Measurements from ENCODE around the gene PPP1R18.
A peak's percentile ranks its signal among the peaks of the same experiment; 100 is the strongest.
"Not testable (repeated sequence)": the region's sequence is repeated elsewhere in the genome, so short reads cannot be mapped to it uniquely, and the experiment has no call there.

The PPP1R18 gene

DNA sequence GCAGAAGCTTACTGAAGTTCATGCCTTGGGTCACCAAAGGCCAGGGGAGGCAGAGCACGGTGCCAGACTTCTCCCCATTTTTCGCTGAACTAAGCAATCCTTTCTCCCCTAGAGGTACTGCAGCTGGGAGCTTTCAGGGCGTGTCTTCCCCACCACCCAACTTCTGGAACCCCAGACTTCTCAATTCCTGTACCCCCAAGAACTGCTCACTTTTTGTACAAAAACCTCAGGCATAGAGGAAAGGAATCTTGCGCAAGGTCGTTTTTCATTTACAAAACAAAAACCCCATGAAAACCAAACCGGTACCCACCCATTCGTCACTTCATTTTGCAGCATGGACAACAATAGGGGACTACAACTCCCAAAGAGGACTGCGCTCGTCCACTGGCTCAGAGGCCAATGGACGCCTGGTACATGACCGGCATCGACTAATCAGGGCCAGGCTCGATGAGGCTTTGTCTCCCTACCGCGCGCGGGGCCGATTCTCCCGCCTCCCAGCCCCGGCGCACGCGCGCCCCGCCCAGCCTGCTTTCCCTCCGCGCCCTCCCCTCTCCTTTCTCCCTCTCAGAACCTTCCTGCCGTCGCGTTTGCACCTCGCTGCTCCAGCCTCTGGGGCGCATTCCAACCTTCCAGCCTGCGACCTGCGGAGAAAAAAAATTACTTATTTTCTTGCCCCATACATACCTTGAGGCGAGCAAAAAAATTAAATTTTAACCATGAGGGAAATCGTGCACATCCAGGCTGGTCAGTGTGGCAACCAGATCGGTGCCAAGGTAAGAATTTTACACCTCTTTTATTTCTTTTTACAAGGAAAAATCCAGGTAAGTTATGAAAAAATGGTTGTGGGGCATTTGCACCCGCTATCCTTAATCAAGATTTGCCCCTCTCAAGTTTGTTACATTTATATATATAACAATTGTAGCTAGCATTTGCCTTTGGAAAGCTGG, 33.6 kb upstream of the PPP1R18 start, which contains the start of gene TUBB:
TSS of gene TUBB (plus strand) at position 562 of the 947 bp plus-strand sequence. CDS start at position 717, 155 bp downstream.
- peak; percentile 87 for DNase-seq

DNA sequence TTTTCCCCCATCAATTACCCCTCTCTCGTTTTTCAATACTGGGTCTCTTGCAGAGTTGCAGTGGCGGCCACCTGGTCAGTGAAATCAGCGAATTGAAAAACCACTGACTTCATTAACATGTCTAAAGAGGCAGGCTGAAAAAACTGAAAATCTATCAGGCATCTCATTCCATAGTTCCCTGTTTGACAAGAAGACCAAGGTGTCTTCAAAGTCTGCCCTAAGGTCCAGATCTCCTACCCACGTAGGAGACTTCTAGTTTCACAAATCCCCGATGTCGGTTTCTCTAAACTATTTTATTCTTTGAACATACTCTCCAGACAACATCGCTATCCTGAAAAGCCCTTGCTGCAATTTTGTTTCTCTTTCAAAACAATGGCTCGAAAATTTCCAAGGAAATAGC, 32.9 kb upstream of the PPP1R18 start:
- DNase-seq: no peak

DNA sequence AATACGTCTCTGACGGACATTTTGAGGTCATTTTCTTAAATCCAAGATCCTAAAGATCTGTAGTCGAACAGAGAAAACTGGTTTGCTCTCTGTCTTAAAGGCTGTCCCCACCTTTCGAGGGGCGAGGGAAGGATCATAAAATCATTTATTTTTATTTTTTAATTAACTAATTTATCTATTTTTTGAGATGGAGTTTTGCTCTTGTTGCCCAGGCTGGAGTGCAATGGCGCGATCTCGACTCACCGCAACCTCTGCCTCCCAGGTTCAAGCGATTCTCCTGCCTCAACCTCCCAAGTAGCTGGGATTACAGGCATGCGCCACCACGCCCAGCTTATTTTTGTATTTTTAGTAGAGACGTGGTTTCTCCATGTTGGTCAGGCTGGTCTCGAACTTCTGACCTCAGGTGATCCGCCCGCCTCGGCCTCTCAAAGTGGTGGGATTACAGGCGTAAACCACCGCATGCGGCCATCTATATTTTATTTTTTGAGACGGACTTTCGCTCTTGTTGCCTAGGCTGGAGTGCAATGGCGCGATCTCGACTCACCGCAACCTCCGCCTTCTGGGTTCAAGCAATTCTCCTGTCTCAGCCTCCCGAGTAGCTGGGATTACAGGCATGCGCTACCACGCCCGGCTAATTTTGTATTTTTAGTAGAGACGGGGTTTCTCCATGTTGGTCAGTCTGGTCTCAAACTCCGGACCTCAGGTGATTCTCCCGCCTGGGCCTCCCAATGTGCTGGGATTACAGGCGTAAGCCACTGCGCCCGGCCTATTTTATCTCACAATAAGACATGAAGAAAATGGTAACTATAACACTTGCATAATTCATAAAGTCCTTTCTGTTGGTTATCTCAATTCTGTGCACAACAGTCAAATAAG, 31.6 kb upstream of the PPP1R18 start:
- DNase-seq: not testable (repeated sequence)

DNA sequence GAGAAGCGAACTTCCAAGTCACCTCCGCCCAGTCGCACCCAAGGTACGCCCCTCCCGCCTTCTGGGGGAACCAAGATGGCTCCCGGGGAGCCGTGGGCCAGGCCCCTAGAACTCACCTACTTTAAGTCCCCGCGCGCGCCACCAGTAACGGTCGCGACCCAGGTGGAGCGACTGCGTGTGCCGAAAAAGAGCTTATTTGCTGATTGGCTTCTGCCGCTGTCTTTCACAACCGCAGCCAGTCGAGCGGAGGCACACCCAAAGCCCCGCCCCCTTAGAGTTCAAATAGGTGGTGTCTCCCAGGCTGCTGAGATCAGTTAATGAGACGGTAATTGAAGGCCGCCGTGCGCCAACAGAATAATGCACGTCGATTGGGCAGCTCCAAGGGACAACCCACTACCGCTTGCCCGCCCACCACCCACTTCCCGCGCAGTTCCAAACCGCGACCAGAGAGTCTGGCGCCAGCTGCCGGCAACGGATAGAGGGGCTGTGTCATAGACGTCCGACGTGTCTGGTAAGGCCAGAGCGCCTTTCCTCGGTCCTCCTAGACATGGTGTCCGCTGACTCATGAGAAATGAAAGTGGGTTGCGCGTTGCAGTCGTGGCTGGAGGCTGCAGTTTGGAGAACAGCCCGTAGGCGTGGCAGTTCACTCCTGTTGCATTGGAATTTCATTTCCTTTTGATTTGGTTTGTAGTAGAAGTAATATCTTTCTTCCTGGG, 30.8 kb upstream of the PPP1R18 start, which contains the start of gene MDC1:
TSS of gene MDC1 (minus strand) at position 153 of the 716 bp plus-strand sequence. CDS start 2,106 bp downstream, outside the sequence.
- DNase-seq: peak; percentile 96

DNA sequence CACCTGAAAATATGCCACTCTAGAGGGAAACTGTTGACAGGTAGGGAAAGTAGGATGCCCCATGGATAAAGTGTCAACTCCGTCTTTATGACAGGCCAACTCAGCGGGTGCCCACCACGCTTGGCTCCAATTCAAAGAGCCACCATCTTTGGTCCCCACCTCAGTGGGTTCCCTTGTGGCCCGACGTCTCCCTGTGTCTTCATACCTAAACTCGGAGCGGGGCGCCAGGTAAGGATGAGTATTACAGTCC, 30.4 kb upstream of the PPP1R18 start:
- DNase-seq: no peak

DNA sequence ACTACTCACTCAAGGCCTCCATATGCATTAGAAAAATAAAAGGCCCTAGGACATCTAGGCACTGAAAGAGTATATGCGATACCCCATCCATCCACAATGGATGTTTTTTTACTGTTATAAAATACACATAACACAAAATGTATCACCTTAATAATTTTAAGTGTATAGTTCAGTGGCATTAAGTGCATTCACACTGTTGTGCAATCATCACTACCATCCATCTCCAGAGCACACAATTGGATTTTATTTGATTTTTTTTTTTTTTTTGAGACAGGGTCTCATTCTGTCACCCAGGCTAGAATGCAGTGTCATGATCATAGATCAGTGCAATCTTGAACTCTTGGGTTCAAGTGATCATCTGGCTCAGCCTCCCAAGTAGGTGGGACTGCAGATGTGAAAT, 27.8 kb upstream of the PPP1R18 start:
- DNase-seq: no peak

DNA sequence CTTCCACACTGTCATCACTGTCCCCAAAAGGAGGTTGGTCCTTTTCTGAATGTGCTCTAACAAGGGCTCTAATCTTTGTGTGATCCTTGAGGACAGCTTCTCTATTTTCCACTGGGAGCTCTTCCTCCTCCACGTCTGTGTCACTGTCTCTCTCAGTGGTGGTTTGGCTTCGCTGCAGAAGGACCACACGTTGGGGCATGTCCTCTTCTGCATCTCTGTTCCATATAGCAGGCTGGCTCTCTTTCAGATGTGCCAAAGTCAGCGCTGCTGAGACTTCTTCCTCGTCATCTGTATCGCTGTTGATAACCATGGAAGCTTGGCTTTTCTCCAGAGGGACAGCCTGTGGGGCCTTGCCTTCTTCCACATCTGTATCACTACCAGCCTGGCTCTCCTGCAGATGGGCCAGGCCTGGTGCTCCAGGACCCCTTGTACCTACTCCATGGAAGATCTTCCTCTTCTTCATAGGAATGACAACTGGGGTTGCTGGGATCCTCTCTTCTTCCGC, 26.0 kb upstream of the PPP1R18 start:
- DNase-seq: no peak

DNA sequence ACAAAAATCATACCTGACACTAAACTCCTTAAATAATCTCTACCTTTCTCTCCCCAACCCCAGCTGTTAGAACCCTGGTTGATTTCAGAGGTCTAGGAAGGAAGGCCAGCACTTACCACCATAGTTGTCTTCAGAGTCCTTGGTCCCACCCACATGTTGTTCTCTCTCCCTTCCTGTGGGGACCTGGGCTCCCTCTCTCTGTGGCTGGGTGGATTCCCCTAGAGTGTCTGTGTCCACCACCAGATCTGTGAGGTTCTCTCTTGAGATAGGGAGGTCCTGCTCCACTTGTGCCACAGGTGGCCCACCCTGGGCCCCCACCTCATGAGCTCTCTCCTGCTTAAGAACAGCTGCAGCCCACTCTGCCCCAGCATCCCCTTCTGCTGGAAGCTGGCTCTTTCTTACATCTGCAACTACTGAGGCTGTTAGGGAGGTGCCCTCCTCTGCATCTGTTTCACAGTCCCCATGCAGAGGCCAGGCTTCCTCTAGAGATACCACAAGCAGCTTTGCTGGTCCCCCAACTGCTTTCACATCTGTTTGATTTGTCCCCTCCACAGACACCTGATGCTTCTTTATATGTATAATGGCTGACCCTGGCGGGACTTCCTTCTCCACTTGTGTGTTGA, 25.4 kb upstream of the PPP1R18 start:
- no peak for DNase-seq

DNA sequence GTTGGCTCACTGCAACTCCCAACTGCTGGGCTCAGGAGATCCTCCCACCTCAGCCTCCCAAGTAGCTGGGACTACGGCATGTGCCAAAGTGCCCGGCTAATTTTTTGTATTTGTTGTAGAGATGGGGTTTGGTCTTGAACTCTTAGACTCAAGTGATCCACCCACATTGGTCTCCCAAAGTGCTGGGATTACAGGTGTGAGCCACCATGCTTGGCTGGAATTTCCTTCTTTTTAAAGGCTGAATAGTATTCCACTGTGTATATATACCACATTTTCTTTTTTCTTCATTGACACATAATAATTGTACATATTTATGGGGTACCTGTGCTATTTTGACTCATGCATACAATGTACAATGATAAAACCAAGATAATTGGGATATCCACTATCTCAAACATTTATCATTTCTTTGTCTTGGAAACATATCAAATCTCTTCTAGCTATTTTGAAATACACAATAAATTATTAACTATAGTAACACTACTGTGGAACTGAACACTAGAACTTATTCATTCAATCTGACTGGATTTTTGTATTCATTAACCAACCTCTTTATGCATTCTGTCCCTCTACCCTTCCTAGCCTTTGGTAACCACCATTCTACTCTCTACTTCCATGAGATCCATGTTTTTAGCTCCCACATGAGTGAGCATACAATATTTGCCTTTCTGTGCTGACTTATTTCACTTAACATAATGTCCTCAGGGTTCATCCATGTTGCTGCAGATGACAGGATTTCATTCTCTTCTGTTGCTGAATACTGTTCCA, 22.8 kb upstream of the PPP1R18 start:
- no peak for DNase-seq

DNA sequence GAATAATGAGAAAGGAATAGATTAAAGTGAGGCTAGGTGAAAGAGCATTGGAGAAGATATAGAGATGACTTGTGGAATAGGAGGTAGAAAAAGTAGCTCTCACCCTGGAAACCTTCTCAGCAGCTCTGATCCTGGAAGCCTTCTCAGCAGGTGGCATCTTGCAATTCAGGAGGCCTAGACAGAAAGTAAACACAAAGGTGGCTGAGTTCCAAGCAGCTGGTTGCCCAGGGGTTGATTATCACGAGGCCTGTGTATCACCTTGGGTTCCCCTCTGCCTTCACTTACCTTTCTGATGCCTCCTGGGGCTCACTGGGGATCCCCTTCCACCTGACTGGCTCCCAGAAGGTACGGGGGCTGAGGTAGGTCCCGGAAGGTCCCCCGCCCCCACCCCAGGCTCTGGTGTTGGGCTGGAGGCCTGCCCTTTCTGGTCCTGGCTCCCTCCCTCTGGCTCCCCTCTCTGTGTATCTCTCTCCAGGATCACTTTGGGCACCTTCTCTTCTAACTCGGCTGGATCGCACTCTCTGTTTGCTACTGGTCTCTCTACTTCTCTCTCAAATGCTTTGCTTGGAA, 20.9 kb upstream of the PPP1R18 start:
- DNase-seq: no peak

DNA sequence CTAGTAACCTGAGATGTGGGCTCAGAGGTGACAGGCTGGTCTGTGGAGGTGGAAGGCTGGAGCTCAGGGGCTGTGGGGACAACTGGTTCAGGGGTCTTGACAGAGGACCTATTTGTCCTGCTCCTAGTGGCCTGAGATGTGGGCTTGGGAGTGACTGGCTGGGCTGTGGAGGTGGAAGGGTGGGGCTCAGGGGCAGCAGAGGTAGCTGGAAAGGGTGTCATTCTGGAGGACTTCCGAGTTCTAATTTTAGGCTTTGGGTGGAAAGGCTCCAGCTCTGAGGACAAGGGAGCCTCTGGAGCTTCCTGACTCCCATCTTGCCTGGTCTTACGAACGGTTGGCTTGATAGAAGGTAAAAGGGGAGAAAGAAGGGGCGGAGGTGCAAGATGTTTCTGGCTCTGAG, 19.2 kb upstream of the PPP1R18 start:
- DNase-seq: no peak

DNA sequence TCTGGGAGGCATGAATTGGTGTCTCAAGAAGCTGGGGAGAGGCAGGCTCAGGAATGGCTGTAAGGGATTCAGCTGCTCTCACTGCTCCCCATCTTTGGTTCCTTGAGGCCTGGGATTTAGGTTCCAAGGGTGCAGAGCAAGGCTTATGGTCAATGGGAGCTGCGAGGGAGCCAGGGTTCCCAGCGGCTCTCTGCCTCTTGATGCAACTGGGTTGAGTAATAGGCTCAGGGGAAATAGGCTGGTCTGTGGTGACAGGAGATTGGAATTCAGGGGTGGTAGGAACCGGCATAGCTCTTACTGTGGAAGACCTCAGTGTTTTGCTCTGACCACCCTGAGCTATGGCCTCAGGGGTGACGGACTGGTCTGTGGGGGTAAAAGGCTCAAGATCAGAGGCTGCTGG, 17.4 kb upstream of the PPP1R18 start:
- no peak for DNase-seq

DNA sequence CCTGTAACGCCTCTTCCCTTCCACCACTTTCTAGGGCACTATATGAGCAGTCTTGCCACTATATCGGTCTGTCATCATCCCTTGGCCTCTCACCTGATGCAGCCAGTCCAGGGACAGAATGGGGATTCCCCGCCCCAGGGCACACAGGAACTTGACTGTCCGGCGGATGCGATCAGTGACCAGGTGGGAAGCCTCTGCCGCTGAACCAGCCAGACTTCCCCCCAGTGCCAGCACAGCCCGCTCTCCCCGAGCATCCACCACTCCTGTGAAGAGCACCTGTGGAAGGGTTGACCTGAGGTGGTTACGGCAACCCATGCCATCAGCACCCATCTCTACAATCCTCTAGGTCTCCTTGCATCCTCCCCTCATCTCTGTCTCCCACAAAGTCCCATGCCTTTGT, 16.6 kb upstream of the PPP1R18 start:
- no peak for DNase-seq

DNA sequence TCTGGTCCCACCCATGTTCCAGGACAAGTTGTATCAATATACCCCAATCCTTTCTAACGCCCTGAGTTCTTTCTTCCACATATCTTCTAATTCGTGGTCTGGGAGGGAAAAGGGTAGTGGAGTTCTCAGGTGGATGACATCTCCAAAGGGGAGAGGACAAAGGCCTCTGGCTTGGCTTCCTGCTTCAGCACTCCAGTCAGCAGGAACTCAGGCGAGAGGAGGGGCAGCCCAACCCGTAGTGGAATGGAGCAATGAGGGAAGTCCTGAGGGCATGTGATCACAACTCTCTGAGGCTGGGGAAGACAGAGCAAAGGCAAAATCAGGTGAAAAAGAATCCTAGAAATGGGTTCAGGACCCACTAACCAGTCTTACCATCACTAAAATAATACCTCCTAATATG, 13.9 kb upstream of the PPP1R18 start:
- no peak for DNase-seq

DNA sequence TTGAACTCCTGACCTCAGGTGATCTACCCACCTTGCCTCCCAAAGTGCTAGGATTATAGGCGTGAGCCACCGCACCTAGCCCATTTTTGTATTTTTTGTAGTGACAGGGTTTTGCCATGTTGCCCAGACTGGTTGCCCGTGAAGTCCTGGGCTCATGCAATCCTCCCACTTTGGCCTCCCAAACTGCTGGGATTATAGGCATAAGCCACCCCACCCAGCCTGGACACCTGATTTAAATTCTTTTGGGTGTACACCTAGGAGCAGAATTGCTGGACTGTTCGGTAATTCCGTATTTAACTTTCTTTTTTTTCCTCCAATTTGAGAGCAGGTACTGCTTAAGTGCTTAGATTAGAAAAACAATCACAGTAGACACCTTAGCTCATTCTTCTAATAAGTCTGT, 10.0 kb upstream of the PPP1R18 start:
- no peak for DNase-seq

DNA sequence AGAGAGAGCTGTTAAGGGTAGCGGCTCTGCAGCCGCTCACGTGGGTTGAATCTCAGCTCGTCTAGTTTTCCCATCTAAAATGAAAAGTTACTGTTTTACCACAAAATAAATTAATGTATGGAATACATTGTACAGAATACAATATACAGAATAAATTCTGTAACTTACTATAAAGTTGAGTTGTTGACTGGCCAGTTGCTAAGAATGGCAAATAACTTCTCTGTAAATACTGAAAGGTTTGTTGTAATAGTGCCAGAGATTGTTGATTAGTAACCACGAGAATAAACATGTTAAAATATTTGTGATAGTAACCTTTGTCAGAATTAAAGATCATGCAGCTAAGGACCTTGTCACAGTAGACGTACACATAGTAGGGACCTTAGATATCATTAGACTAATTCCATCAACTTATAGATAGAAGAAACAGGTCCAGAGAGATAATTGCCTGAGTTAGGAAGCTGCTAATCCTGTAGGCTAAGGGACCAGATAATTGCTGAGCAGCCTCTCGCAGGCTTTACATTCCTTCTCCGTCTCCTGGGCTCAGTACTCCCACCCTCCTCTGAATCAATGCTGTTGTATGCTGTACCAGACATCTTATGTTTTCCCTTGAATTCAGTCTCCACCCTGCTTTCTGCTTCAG, 4.9 kb upstream of the PPP1R18 start:
- DNase-seq: no peak

DNA sequence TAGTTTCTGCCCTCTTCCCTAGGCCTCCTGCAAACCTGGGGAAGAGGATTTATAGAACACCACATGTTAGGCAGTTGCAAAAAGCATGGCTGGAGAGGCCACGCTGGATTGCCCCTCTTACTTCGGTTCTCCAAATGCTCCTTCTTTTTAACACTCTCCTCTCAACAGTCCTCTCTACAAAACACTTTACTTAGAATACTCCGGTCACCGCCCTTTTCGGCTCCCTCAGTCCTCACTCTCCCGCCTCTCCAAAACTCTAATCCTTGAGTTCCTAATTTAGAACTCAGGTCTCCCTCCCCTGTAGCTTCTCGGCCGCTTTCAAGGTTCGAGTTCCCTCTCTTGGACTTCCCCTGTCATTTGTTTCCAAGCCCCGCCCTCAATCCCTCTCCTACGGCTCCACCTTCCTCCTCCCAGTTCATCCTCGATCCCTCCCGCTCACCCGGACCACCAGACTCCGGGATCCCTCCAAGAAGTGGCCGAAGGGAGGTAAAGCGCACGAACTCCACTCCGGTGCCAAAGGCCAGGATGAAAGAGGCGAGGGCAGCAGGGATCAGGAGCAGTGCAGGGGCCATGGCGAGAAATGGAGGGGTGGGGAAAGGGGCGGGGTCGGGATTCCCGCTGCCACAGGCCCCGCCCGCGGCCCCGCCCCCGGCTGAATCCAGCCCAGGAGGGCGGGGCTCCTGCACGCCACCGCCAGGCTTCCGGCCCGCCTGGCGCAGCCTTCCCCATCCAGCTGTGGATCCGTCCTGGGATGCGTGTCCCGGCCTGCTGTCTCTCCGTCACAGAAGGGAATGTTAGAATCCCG, 4.2 kb upstream of the PPP1R18 start, which contains the start of gene NRM:
TSS of gene NRM (minus strand) at position 582 of the 805 bp plus-strand sequence. CDS start at position 572, 10 bp downstream.
- DNase-seq: peak; percentile 60

DNA sequence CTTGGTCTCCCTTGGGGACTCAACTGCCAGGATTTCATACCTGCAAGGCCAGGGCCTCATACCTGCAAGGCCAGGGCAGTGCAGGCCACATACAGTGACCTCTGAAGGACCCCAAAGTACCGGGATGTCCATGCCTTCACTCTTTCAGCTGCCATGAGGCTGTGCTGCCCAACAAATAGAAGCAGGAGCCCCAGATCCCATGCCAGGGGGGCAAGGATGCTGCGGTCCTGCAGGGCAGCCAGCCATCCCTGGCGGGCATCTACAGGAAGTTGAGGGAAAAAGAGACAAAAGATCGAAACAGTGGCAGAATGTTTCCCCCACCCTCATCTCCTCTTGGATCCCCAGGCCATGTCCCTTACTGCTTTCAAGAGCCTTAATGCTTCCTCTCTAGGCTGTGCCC, 3.5 kb upstream of the PPP1R18 start:
- DNase-seq: no peak

DNA sequence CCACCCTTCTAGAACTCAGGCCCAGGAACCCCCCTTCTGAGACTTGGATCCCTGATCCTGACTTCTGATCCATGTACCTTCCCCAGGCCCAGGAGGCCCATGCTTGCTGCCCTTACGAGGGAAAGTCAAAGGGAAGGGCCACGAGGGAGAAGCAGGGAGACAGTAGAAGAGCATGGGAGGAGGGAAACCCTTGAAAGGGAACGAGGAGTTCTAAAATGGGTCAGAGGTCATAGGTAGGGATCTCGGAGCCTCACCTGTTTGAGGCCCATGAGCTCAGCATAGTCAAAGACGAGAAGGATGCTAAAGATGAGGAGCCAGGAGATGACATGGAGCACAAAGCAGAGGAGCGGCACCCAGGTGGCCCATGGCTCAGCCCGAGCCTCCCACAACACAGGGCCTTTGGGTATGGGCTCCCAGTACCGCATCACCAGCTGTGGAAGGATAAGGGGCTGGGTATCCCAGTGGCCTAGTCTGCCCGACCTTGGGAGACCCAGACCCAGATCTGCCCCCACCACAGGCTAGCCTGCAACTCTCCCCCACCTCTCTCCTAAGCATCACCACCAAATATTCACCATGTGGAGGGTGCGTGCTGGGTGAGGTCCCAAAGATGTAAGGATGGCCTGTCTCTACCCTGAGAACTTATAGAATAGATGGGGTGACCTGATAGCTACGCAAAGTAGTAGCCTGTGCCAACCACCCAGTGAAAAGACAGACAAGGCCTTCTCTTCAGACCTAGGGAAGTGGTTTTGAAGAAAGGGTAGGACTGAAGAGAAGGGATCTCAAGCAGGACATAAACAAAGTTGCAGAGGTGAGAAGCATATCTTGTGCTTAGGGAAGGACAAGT, 2.8 kb upstream of the PPP1R18 start:
- no peak for DNase-seq

Measured in activated T-cell treated with anti-CD3 and anti-CD28 coated beads for 4 hours (primary cell).